Lung (tissue), 14 donors: Measurements from ENCODE around the gene NBPF6. TPM values are rescaled to one million over a fixed set of nuclear protein-coding genes. Genes with fewer than 3 reads are reported as not detected.
"Not testable (repeated sequence)": the region's sequence is repeated elsewhere in the genome, so short reads cannot be mapped to it uniquely, and the experiment has no call there.

Source experiments
- ATAC-seq: fragments of 200-7000 bp; cut with Tn5 transposase; one replicate; pipeline ENCODE4 v1.9.1; 2020; ENCODE audit warnings: moderate number of reproducible peaks; ENCODE audit not compliant: insufficient read depth, low FRiP score
- DNase-seq, 3 donors: peaks; one replicate each; pipeline ENCODE4 v3.0.0-alpha.2; 2013 to 2017
- H3K27ac ChIP-seq, 2 donors: one replicate each; pipeline ENCODE4 v1.5.1; 2013; ENCODE audit warnings: mild to moderate bottlenecking in 2 of 2, moderate library complexity in 2 of 2, control low read depth in 1 of 2, inconsistent platforms in 1 of 2, low read depth in 1 of 2, low read length in 1 of 2
- H3K27me3 ChIP-seq, 3 donors: one replicate each; pipeline ENCODE4 v1.5.1; 2013; ENCODE audit warnings: low read length in 2 of 3; ENCODE audit not compliant: control insufficient read depth in 3 of 3, insufficient read depth in 3 of 3
- H3K36me3 ChIP-seq, 4 donors: one replicate each; pipeline ENCODE4 v1.5.1; 2013; ENCODE audit warnings: low read length in 4 of 4, mild to moderate bottlenecking in 1 of 4, moderate library complexity in 1 of 4; ENCODE audit not compliant: control insufficient read depth in 4 of 4, insufficient read depth in 4 of 4
- H3K4me1 ChIP-seq, 5 donors: one replicate each; pipeline ENCODE4 v1.5.1; 2013; ENCODE audit warnings: low read length in 5 of 5, mild to moderate bottlenecking in 2 of 5, moderate library complexity in 1 of 5; ENCODE audit not compliant: control insufficient read depth in 5 of 5, insufficient read depth in 5 of 5
- H3K4me3 ChIP-seq: one replicate; pipeline ENCODE4 v1.5.1; 2013; ENCODE audit warnings: mild to moderate bottlenecking, control low read depth, moderate library complexity
- H3K9ac ChIP-seq, 2 donors: one replicate each; pipeline ENCODE4 v1.5.1; 2013; ENCODE audit warnings: low read length in 2 of 2, control low read depth in 1 of 2; ENCODE audit not compliant: insufficient read depth in 1 of 2
- H3K9me3 ChIP-seq, 4 donors: one replicate each; pipeline ENCODE4 v1.5.1; 2013; ENCODE audit warnings: low read length in 3 of 4, mild to moderate bottlenecking in 1 of 4, moderate library complexity in 1 of 4; ENCODE audit not compliant: control insufficient read depth in 4 of 4, insufficient read depth in 3 of 4
- WGBS, 2 donors: extraction: QIAGEN DNeasy Blood & Tissue Kit; methylation state at CpG; one replicate each; pipeline ENCODE4 v1.1.7; 2013; 5-methylcytosine and 5-hydroxymethylcytosine counted together
- long read RNA-seq, 5 donors: transcript quantifications; one replicate each; lab custom pipeline, GENCODE V29; 2026
- polyA plus RNA-seq, 2 donors: library from polyadenylated mRNA; stranded (reverse); fragments of 200-250 nt; gene quantifications; one replicate each; pipeline ENCODE4 v1.2.1, GENCODE V29; 2013
- total RNA-seq, 2 donors: library from RNA; depleted of rRNA in 1 of 2; stranded (reverse); fragments of >200 nt in 1 of 2; gene quantifications; one replicate each; pipeline ENCODE4 v1.2.1, GENCODE V29; 2014 to 2021
- donor health status: Bipolar disorder and iron deficiency.
- donor health status: healthy.
- donor health status: DM: yes; HTN: yes; CAD: no.

NBPF6 gene
- total RNA-seq: not detected
- polyA plus RNA-seq: under 1 TPM in 1 of 2 donors, not detected in 1; 0.02 TPM
- long read RNA-seq, donor 1: 0 reads
- long read RNA-seq, donor 2: 0 reads
- long read RNA-seq, donor 3: 0 reads
- long read RNA-seq, donor 4: 0 reads
- long read RNA-seq, donor 5: 0 reads

- H3K36me3 ChIP-seq, H3K27me3 ChIP-seq, ATAC-seq, H3K4me1 ChIP-seq, H3K4me3 ChIP-seq, H3K9me3 ChIP-seq, H3K9ac ChIP-seq, DNase-seq, H3K27ac ChIP-seq: not testable (repeated sequence)
- 80 to 100% methylated on average over 1 of the region's 5 CpGs for WGBS, 2 donors
Observed at GRCh38 chr1:108450043-108450442, at the start of gene NBPF6. Gene NBPF6 (plus strand): TSS chr1:108450343. CDS start chr1:108450602, 259 bp downstream.

GRCh38 chr1:108411098-108411833 lies 38.9 kb upstream of the NBPF6 start:
- H3K9me3 ChIP-seq, H3K27ac ChIP-seq, DNase-seq, ATAC-seq, H3K9ac ChIP-seq, H3K4me3 ChIP-seq, H3K27me3 ChIP-seq, H3K4me1 ChIP-seq, H3K36me3 ChIP-seq: not testable (repeated sequence)
- WGBS, 2 donors: no CpG with 5 or more reads among the region's 6 CpGs

- no CpG with 5 or more reads among the region's 5 CpGs for WGBS, 2 donors
- not testable (repeated sequence) for H3K36me3 ChIP-seq, H3K4me3 ChIP-seq, H3K9me3 ChIP-seq, H3K27ac ChIP-seq, DNase-seq, ATAC-seq, H3K9ac ChIP-seq, H3K4me1 ChIP-seq, H3K27me3 ChIP-seq
Observed at GRCh38 chr1:108420129-108420528, 30.0 kb upstream of the NBPF6 start.

DNA sequence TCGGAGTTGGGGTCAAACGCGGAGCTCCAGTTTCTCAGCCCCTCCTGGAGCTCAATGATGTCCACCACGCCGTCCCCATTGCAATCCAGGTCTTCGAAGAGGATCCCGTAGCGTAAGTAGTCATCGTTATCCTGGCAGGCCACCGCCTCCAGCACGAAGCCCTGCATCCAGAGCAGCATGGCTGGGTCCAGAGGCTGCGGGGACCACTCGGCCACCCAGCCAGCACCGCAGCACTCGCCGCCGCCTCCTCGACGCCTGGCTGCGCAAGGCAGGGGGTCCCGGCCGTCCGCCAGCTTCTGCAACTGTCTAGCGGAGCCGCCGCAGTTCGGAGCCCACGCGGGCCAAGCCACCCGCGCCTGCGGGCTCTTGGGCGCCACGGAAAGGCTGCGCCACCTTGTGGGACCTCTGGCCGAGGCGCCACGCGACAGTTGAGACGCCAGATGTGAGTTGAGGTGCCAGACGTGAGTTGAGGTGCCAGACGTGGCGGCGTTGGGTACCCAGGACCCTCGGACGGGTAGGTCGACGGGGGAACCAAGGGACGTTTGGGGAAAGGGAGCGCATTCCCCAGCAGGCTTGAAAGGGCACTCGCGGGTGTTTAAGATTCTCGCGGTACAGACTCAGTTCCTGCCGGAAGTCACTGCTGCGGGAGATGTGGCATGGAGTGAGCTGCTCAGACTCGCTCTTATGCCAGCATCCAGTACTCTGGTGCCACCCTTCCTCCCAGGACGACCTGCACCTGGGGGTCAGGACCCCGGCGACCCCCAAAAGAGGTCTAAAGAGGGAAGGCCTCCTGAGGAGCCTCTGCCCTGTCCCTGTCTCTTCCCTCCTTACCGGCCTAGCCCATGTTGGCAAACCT lies 28.9 kb upstream of the NBPF6 start:
- H3K4me1 ChIP-seq, H3K4me3 ChIP-seq, H3K27me3 ChIP-seq, H3K36me3 ChIP-seq, ATAC-seq, H3K9ac ChIP-seq, H3K27ac ChIP-seq, H3K9me3 ChIP-seq, DNase-seq: not testable (repeated sequence)
- no CpG with 5 or more reads among the region's 61 CpGs for WGBS, 2 donors

DNA sequence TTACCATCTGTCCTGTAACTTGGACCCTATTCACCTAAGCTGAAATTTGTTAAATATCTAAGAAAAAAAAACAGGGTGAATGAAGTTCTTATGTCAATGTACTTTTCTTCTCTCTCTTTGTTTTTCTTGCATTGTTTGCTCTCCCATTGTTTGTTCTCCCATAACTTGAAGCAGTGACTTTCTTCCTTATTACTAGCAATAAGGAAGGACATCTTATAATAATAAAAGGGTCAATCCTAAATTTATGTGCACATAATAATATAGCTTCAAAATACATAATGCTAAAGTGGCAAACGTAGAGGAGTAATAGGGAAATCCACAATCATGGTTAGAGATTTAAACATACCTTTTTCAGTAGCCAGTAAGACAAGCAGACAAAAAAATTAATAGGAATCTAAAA lies 23.3 kb upstream of the NBPF6 start:
- H3K36me3 ChIP-seq, H3K4me1 ChIP-seq, H3K27ac ChIP-seq, H3K4me3 ChIP-seq, DNase-seq, H3K9ac ChIP-seq, ATAC-seq, H3K9me3 ChIP-seq, H3K27me3 ChIP-seq: not testable (repeated sequence)
- 92% methylated on average over 1 of the region's 1 CpG; no CpG with 5 or more reads in 1 of the 2 donors for WGBS, 2 donors

DNA sequence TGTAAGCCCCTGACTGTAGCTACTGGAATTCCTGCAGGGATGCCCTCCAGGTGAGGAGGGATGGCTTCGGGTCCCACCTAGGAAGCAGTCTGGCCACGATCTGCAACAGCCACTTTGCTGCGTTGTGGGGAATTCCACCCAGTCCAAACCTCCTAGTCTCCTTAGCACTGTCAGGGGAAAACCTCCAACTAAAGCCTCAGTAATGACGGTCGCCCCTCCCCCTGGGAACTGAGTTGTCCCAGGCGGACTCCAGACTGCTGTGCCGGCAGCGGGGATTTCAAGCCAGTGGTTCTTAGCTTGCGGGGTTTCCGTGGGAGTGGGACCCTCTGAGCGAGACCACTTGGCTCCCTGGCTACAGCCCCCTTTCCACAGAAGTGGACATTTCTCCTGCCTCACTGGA lies 18.1 kb upstream of the NBPF6 start:
- not testable (repeated sequence) for H3K27ac ChIP-seq, H3K9me3 ChIP-seq, H3K9ac ChIP-seq, H3K4me1 ChIP-seq, ATAC-seq, H3K27me3 ChIP-seq, H3K36me3 ChIP-seq, H3K4me3 ChIP-seq, DNase-seq
- no CpG with 5 or more reads among the region's 11 CpGs for WGBS, 2 donors

DNA sequence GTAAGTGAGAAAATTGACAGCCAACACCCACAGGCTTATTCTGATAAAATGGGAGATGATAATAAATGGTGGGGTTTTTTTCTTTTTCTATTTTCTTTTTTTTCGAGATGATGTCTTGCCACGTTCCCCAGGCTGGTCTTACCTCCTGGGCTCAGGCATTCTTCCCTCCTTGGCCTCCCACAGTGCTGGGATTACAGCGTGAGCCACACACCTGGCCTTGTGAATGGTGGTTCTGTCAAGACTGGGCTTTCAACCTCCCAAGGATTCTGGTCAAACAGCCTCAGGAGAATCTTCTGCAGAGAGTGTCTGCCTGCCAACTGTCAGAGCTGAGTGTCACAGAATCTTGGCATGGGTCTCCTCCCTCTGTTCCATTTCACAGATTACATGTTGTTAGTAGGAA lies 16.7 kb upstream of the NBPF6 start:
- not testable (repeated sequence) for H3K27ac ChIP-seq, ATAC-seq, DNase-seq, H3K9ac ChIP-seq, H3K9me3 ChIP-seq, H3K4me1 ChIP-seq, H3K36me3 ChIP-seq, H3K4me3 ChIP-seq, H3K27me3 ChIP-seq
- no CpG with 5 or more reads among the region's 3 CpGs for WGBS, 2 donors

DNA sequence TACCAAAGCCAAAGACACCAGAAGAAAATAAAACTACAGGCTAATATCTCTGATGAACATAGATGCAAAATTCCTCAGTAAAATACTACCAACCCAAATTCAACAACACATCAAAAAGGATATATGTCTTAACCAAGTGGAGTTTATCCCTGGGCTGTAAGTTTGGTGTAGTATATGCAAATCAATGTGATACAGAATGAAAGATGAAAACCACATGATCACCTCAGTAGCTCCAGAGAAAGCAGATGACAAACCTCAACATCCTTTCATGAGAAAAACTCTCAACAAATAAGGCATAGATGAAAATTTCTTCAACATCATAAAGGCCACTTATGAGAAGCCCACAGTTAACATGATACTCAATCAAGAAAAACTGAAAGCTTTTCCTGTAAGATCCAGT lies 11.6 kb upstream of the NBPF6 start:
- not testable (repeated sequence) for H3K9me3 ChIP-seq, H3K27me3 ChIP-seq, ATAC-seq, H3K4me1 ChIP-seq, DNase-seq, H3K27ac ChIP-seq, H3K9ac ChIP-seq, H3K36me3 ChIP-seq, H3K4me3 ChIP-seq
